22Rv1 (cell line): Measurements from ENCODE around the gene MTG2.

ENCODE experiments used
- H3K27ac ChIP-seq: fragments of 450-650 bp; 2 replicates; pipeline ENCODE4 v1.5.1; 2017
- CTCF ChIP-seq: fragments of 450-650 bp; IDR thresholded peaks from 2 replicates; pipeline ENCODE4 v1.5.1; 2017; ENCODE audit warnings: mild to moderate bottlenecking
- ZFX ChIP-seq: fragments of 450-650 bp; IDR thresholded peaks from 2 replicates; pipeline ENCODE4 v1.6.1; 2017; ENCODE audit warnings: antibody characterized with exemption, borderline replicate concordance

MTG2 gene

GRCh38 chr20:62174021-62174804 lies 8.6 kb upstream of the MTG2 start:
- no peak overlapping the region for H3K27ac ChIP-seq
- TF ChIP-seq CTCF, result no peak
- TF ChIP-seq ZFX, result no peak

GRCh38 chr20:62174870-62175624 lies 7.8 kb upstream of the MTG2 start:
- no peak for TF ChIP-seq ZFX
- TF ChIP-seq CTCF, result no peak
- H3K27ac ChIP-seq, result no peak overlapping the region

GRCh38 chr20:62175711-62176110 lies 7.1 kb upstream of the MTG2 start:
- no peak overlapping the region for H3K27ac ChIP-seq
- no peak for TF ChIP-seq CTCF

GRCh38 chr20:62176866-62177265 lies 6.0 kb upstream of the MTG2 start:
- H3K27ac ChIP-seq, result no peak overlapping the region
- TF ChIP-seq CTCF (no peak), ZFX (no peak)

- TF ChIP-seq ZFX (no peak), CTCF (no peak)
- H3K27ac ChIP-seq, result no peak overlapping the region
These were observed 5.5 kb upstream of the MTG2 start for GRCh38 chr20:62177307-62177706.

GRCh38 chr20:62178316-62179161 lies 4.3 kb upstream of the MTG2 start:
- TF ChIP-seq CTCF, result no peak
- TF ChIP-seq ZFX, result no peak
- H3K27ac ChIP-seq, result no peak overlapping the region
